Tibial nerve (tissue), 3 donors: ENCODE data around the gene SSR1.

Source experiments
- POLR2A ChIP-seq, 2 donors: fragments of 450-650 bp; IDR thresholded peaks; one replicate each; pipeline ENCODE4 v1.6.1; 2017; ENCODE audit warnings: antibody characterized with exemption in 2 of 2, mild to moderate bottlenecking in 2 of 2, moderate library complexity in 2 of 2
- TF ChIP-seq, protein P1 (sequence below), 5 experiments: fragments of 200-600 bp in 3 of 5; fragments of 450-650 bp in 2 of 5; sonication (generic) in 3 of 5; IDR thresholded peaks; one replicate each; pipeline ENCODE4 v1.5.1; 2016 to 2019; ENCODE audit warnings: antibody characterized with exemption in 5 of 5, mild to moderate bottlenecking in 3 of 5, moderate library complexity in 2 of 5

DNA sequence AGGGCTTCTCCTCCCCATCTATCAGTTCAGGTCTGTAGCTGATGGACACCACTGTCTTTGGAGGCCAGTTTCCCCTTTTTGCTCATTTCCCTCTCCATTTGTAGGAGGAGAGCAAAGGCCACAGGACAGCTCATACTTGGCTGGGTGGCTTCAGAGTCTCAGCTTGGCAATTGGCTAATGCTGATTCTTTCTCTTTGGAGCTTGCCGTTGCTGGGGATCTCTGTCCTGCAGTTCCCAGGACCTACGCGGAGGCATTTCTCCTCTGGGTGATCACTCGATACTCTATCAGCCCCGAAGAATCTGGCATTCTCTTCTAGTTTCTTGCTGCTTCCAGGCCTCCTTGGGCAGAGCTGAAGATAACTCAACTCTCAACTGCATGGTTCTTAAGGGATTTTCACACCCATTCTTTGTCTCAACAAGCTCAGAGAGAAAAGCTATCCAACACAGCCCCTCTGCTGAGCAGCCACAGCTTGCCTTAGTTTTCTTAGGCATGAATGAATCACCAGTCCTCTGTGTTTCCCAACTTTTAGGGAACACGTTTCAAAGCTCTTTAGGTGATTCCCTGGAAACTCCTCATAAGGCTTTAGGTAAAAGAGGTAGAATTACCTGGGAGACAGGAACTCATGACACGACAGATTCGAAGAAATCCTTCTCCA, 19.2 kb upstream of the SSR1 start:
- TF ChIP-seq, protein P1, sequence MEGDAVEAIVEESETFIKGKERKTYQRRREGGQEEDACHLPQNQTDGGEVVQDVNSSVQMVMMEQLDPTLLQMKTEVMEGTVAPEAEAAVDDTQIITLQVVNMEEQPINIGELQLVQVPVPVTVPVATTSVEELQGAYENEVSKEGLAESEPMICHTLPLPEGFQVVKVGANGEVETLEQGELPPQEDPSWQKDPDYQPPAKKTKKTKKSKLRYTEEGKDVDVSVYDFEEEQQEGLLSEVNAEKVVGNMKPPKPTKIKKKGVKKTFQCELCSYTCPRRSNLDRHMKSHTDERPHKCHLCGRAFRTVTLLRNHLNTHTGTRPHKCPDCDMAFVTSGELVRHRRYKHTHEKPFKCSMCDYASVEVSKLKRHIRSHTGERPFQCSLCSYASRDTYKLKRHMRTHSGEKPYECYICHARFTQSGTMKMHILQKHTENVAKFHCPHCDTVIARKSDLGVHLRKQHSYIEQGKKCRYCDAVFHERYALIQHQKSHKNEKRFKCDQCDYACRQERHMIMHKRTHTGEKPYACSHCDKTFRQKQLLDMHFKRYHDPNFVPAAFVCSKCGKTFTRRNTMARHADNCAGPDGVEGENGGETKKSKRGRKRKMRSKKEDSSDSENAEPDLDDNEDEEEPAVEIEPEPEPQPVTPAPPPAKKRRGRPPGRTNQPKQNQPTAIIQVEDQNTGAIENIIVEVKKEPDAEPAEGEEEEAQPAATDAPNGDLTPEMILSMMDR (IDR thresholded peaks at IDR 0.05): no peak
- no peak for TF ChIP-seq POLR2A (IDR thresholded peaks at IDR 0.05)
